Epidermal melanocyte (primary cell): ENCODE data around the gene NEB.
"Not testable (repeated sequence)": the region's sequence is repeated elsewhere in the genome, so short reads cannot be mapped to it uniquely, and the experiment has no call there.

Experiments
- DNase-seq: peaks from one replicate; pipeline ENCODE4 v3.0.0; 2011; ENCODE audit warnings: low spot score; ENCODE audit not compliant: insufficient read length

Gene NEB

GRCh38 chr2:151650456-151650855, 83.8 kb downstream of the NEB start:
- no peak for DNase-seq

GRCh38 chr2:151649966-151650365, 84.3 kb downstream of the NEB start:
- no peak for DNase-seq

GRCh38 chr2:151649400-151649799, 84.9 kb downstream of the NEB start:
- DNase-seq, result no peak

GRCh38 chr2:151646512-151646911, 87.8 kb downstream of the NEB start:
- DNase-seq, result not testable (repeated sequence)

GRCh38 chr2:151644580-151644979, 89.7 kb downstream of the NEB start:
- no peak for DNase-seq

- DNase-seq, result not testable (repeated sequence)
Observed at GRCh38 chr2:151641895-151642294, 92.4 kb downstream of the NEB start.

- DNase-seq, result no peak
Observed at GRCh38 chr2:151640087-151640486, 94.2 kb downstream of the NEB start.

GRCh38 chr2:151638990-151639389, 95.3 kb downstream of the NEB start:
- DNase-seq, result no peak

- DNase-seq, result no peak
Observed at GRCh38 chr2:151638191-151638933, 95.9 kb downstream of the NEB start.

GRCh38 chr2:151637271-151637781, 97.0 kb downstream of the NEB start:
- DNase-seq, result no peak

GRCh38 chr2:151634736-151635467, 99.4 kb downstream of the NEB start:
- no peak for DNase-seq

GRCh38 chr2:151632993-151633565, 101.2 kb downstream of the NEB start:
- no peak for DNase-seq

GRCh38 chr2:151630372-151630771, 103.9 kb downstream of the NEB start:
- DNase-seq, result no peak

GRCh38 chr2:151627353-151627752, 106.9 kb downstream of the NEB start:
- no peak for DNase-seq

GRCh38 chr2:151624271-151624670, 110.0 kb downstream of the NEB start:
- no peak for DNase-seq

- no peak for DNase-seq
Observed at GRCh38 chr2:151623631-151624030, 110.6 kb downstream of the NEB start.

GRCh38 chr2:151620761-151621160, 113.5 kb downstream of the NEB start:
- DNase-seq, result no peak

GRCh38 chr2:151619337-151619989, 114.8 kb downstream of the NEB start:
- peak; percentile 28 for DNase-seq

- DNase-seq, result no peak
Observed at GRCh38 chr2:151616760-151617339, 117.4 kb downstream of the NEB start.

GRCh38 chr2:151614606-151615306, 119.5 kb downstream of the NEB start:
- no peak for DNase-seq

GRCh38 chr2:151614159-151614558, 120.1 kb downstream of the NEB start:
- DNase-seq, result no peak
